ENCODE results near the gene VWF. TPM values are rescaled to one million over a fixed set of nuclear protein-coding genes. Genes with fewer than 3 reads are reported as not detected.

Gene VWF
- polyA plus RNA-seq, 1 donor: 8.2 TPM

- no peak for DNase-seq
These were observed 47.4 kb downstream of the VWF start for GRCh38 chr12:6076776-6077691.

GRCh38 chr12:6076346-6076745 lies 48.1 kb downstream of the VWF start:
- DNase-seq: no peak

- no peak for DNase-seq
These were observed 49.4 kb downstream of the VWF start for GRCh38 chr12:6074979-6075585.

- DNase-seq: no peak
These were observed 50.0 kb downstream of the VWF start for GRCh38 chr12:6074427-6074826.

- DNase-seq: no peak
These were observed 51.0 kb downstream of the VWF start for GRCh38 chr12:6073426-6073825.

GRCh38 chr12:6072302-6072752 lies 52.1 kb downstream of the VWF start:
- no peak for DNase-seq

GRCh38 chr12:6071589-6071988 lies 52.9 kb downstream of the VWF start:
- no peak for DNase-seq

- DNase-seq: no peak
These were observed 53.8 kb downstream of the VWF start for GRCh38 chr12:6070472-6071257.

GRCh38 chr12:6069437-6070093 lies 54.9 kb downstream of the VWF start:
- DNase-seq: no peak

- no peak for DNase-seq
These were observed 56.2 kb downstream of the VWF start for GRCh38 chr12:6068227-6068626.

GRCh38 chr12:6067152-6067916 lies 57.1 kb downstream of the VWF start:
- DNase-seq: no peak

GRCh38 chr12:6066651-6067050 lies 57.8 kb downstream of the VWF start:
- no peak for DNase-seq

GRCh38 chr12:6065863-6066199 lies 58.6 kb downstream of the VWF start:
- no peak for DNase-seq

- DNase-seq: no peak
These were observed 59.2 kb downstream of the VWF start for GRCh38 chr12:6065131-6065862.

GRCh38 chr12:6062757-6063735 lies 61.4 kb downstream of the VWF start:
- DNase-seq: no peak

GRCh38 chr12:6062395-6062756 lies 62.1 kb downstream of the VWF start:
- no peak for DNase-seq

GRCh38 chr12:6061660-6062059 lies 62.8 kb downstream of the VWF start:
- DNase-seq: no peak

- DNase-seq: no peak
These were observed 64.5 kb downstream of the VWF start for GRCh38 chr12:6059860-6060565.

GRCh38 chr12:6059221-6059620 lies 65.2 kb downstream of the VWF start:
- DNase-seq: no peak
